Osteocyte (in vitro differentiated cells): ENCODE data around the gene KLHL21. TPM values are rescaled to one million over a fixed set of nuclear protein-coding genes. Genes with fewer than 3 reads are reported as not detected.

ENCODE experiments used
- DNase-seq: peaks from one replicate; pipeline ENCODE4 v3.0.0; 2021; ENCODE audit warnings: mixed read lengths; ENCODE audit not compliant: unreplicated experiment; ENCODE audit errors: extremely low spot score
- H3K27ac Mint-ChIP-seq: one replicate; pipeline ENCODE4 v1.8.0; 2021; ENCODE audit warnings: mild to moderate bottlenecking, mixed read lengths; ENCODE audit not compliant: unreplicated experiment
- H3K27me3 Mint-ChIP-seq: one replicate; pipeline ENCODE4 v1.8.0; 2021; ENCODE audit warnings: mixed read lengths; ENCODE audit not compliant: unreplicated experiment
- H3K36me3 Mint-ChIP-seq: one replicate; pipeline ENCODE4 v1.8.0; 2021; ENCODE audit warnings: mixed read lengths; ENCODE audit not compliant: unreplicated experiment
- H3K4me1 Mint-ChIP-seq: one replicate; pipeline ENCODE4 v1.8.0; 2021; ENCODE audit warnings: mixed read lengths; ENCODE audit not compliant: unreplicated experiment
- H3K4me3 Mint-ChIP-seq: one replicate; pipeline ENCODE4 v1.8.0; 2021; ENCODE audit warnings: mild to moderate bottlenecking, moderate library complexity, mixed read lengths; ENCODE audit not compliant: unreplicated experiment
- H3K9me3 Mint-ChIP-seq: one replicate; pipeline ENCODE4 v1.8.0; 2021; ENCODE audit warnings: mixed read lengths; ENCODE audit not compliant: unreplicated experiment
- CTCF ChIP-seq: fragments of 200-600 bp; sonication (generic); IDR thresholded peaks from 2 replicates; pipeline ENCODE4 v1.5.0; 2021; ENCODE audit warnings: antibody characterized with exemption, mild to moderate bottlenecking, moderate library complexity
- total RNA-seq: library from RNA; stranded (reverse); gene quantifications from 2 replicates; pipeline ENCODE4 v1.2.1, GENCODE V29; 2021

Gene KLHL21
- total RNA-seq, 1 donor from 2014 or later = 27.5 TPM

GRCh38 chr1:6554031-6554906 lies 48.4 kb downstream of the KLHL21 start, which contains the start of gene NOL9:
NOL9 (minus strand) TSS chr1:6554513; CDS start chr1:6554502, 11 bp downstream.
- peaks cover 5% of the 10 kb centered on the region for H3K36me3 Mint-ChIP-seq
- peak within 1 kb of the TSS; percentile 35 for H3K27ac Mint-ChIP-seq
- DNase-seq = peak; percentile 99
- peak within 1 kb of the TSS; percentile 77 for H3K4me3 Mint-ChIP-seq
- peaks cover 13% of the 10 kb centered on the region for H3K4me1 Mint-ChIP-seq
- no peaks in the 10 kb centered on the region for H3K27me3 Mint-ChIP-seq
- no peaks in the 10 kb centered on the region for H3K9me3 Mint-ChIP-seq
- peak; percentile 93 for TF ChIP-seq CTCF

- DNase-seq = no peak
- H3K36me3 Mint-ChIP-seq = peaks cover 37% of the 10 kb centered on the region
Measured at GRCh38 chr1:6547301-6547700, 55.4 kb downstream of the KLHL21 start.

GRCh38 chr1:6546326-6546725 lies 56.3 kb downstream of the KLHL21 start:
- H3K4me1 Mint-ChIP-seq = peaks cover 5% of the 10 kb centered on the region
- H3K27me3 Mint-ChIP-seq = no peaks in the 10 kb centered on the region
- no peaks in the 10 kb centered on the region for H3K9me3 Mint-ChIP-seq
- TF ChIP-seq CTCF = no peak
- H3K36me3 Mint-ChIP-seq = peaks cover 41% of the 10 kb centered on the region
- no peak for DNase-seq
- H3K27ac Mint-ChIP-seq = no peak overlapping the region
- H3K4me3 Mint-ChIP-seq = no peak overlapping the region

More at GRCh38 chr1:6547301-6547700, 55.4 kb downstream of the KLHL21 start:
- H3K9me3 Mint-ChIP-seq = no peaks in the 10 kb centered on the region
- no peaks in the 10 kb centered on the region for H3K27me3 Mint-ChIP-seq
- peak; percentile 26 for TF ChIP-seq CTCF
- H3K4me3 Mint-ChIP-seq = no peak overlapping the region
- peaks cover 5% of the 10 kb centered on the region for H3K4me1 Mint-ChIP-seq
- H3K27ac Mint-ChIP-seq = no peak overlapping the region

- no peaks in the 10 kb centered on the region for H3K9me3 Mint-ChIP-seq
- peaks cover 41% of the 10 kb centered on the region for H3K36me3 Mint-ChIP-seq
- H3K27ac Mint-ChIP-seq = no peak overlapping the region
- TF ChIP-seq CTCF = no peak
- DNase-seq = no peak
- H3K4me3 Mint-ChIP-seq = no peak overlapping the region
- H3K4me1 Mint-ChIP-seq = peaks cover 5% of the 10 kb centered on the region
- no peaks in the 10 kb centered on the region for H3K27me3 Mint-ChIP-seq
Measured at GRCh38 chr1:6545276-6546112, 57.2 kb downstream of the KLHL21 start.

GRCh38 chr1:6544831-6545230 lies 57.8 kb downstream of the KLHL21 start:
- no peak for TF ChIP-seq CTCF
- Mint-ChIP-seq H3K9me3 (no peaks in the 10 kb centered on the region), H3K36me3 (peaks cover 38% of the 10 kb centered on the region), H3K27me3 (no peaks in the 10 kb centered on the region), H3K4me3 (no peak overlapping the region), H3K27ac (no peak overlapping the region), H3K4me1 (peaks cover 5% of the 10 kb centered on the region)
- no peak for DNase-seq
